ENCODE results near the gene MOBP.

The MOBP gene

DNA sequence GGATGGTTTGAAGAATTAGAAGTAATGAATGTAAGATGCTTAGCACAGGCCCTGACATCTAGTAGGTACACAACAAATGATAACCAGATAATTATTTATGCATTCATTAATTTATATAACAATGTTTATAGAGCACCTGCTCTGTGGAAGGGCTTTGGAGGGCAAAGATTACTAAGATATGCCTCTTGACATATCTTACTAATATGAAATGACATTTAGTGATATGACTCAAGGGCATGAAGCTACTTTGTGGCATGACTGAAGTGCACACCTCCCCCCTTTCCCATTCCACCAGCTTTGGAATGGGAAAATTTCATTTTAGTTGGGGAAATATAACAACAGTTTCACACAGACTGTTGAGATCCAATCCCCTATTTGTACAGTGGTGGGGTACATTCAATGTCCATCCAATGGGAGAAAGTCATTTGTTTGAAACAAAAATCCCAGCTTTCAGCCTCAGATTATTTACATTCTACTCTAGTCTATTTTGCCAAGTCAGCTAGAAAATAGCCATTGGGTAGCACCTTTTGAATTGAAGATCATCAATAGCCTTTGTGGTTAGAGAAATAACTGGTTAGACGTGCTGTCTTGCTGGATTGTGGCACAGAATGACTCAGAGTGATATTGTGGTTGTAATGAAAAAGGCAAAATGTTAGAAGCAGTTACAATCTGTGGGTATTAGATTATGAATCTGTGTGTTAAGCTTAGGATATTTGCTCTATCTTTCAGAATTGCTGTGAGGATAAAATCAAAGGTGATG is 72.9 kb downstream of the MOBP start:
- in situ Hi-C loops (cut with MboI; ENCODE audit: low sequenced_read_pairs): no loop called here

GRCh38 chr3:39541442-39541841 is 74.0 kb downstream of the MOBP start:
- in situ Hi-C loops (cut with MboI; ENCODE audit: low sequenced_read_pairs): no loop called here

DNA sequence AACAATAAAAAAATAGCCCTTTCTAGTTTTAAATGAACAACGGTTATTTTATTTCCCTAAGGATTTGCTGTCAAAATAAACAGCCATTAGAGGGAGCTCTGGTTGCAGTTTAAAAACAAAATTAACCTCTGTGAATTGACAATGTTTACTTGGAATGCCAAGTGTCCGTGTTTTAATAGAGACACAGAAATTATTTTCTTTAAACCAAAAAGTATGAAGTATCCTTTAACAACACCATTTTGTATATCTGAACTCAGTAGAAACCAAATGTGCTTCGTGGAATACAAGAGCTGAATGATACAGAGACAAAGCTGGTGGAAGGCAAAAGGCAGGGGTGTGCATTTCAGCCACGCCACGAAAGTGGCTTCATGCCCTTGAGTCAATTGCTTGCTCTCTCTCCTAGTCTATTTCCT is 74.4 kb downstream of the MOBP start:
- in situ Hi-C loops (cut with MboI; ENCODE audit: low sequenced_read_pairs): no loop called here

GRCh38 chr3:39542588-39542988 is 75.1 kb downstream of the MOBP start:
- in situ Hi-C loops (cut with MboI; ENCODE audit: low sequenced_read_pairs): no loop called here

- in situ Hi-C loops (cut with MboI; ENCODE audit: low sequenced_read_pairs): no loop called here
Observed at GRCh38 chr3:39548282-39548681, 80.8 kb downstream of the MOBP start.

- in situ Hi-C loops (cut with MboI; ENCODE audit: low sequenced_read_pairs): no loop called here
Observed at GRCh38 chr3:39550354-39551051, 83.0 kb downstream of the MOBP start.
